IMR-90 (cell line): ENCODE measurements around the gene KCTD5. TPM values are rescaled to one million over a fixed set of nuclear protein-coding genes. Genes with fewer than 3 reads are reported as not detected.
"Not testable (repeated sequence)": the region's sequence is repeated elsewhere in the genome, so short reads cannot be mapped to it uniquely, and the experiment has no call there.

ENCODE experiments used
- ATAC-seq: fragments of 200-7000 bp; cut with Tn5 transposase; 2 replicates; pipeline ENCODE4 v1.9.1; 2020; ENCODE audit warnings: low read depth, mild to moderate bottlenecking, moderate library complexity
- BruUV-seq: library from RNA; stranded (reverse); fragments of 400-500 nt; replicated peaks from 2 replicates; lab custom pipeline; 2021; lab: Mats Ljungman, UMichigan
- CTCF ChIA-PET: fragments of 300-600 bp; formaldehyde crosslinking; extraction: SDS; loops from one replicate; lab custom pipeline; 2021; ENCODE audit warnings: antibody characterized with exemption; lab: Yijun Ruan, JAX
- POLR2A ChIA-PET: fragments of 300-600 bp; sonication (Branson Sonifier 250); formaldehyde crosslinking; loops from one replicate; lab custom pipeline; 2022; ENCODE audit warnings: antibody characterized with exemption; ENCODE audit not compliant: unreplicated experiment; lab: Charles Lee
- DNase-seq: peaks from one replicate; pipeline ENCODE4 v3.0.0; 2013
- H2AFZ ChIP-seq: replicated peaks from 2 replicates; pipeline ENCODE3; 2013; ENCODE audit warnings: low read length, mild to moderate bottlenecking; ENCODE audit not compliant: poor library complexity
- H2AK5ac ChIP-seq: 2 replicates; pipeline ENCODE4 v1.6.1; 2013; ENCODE audit warnings: low read depth, low read length, inconsistent platforms
- H2AK9ac ChIP-seq: replicated peaks from 2 replicates; pipeline ENCODE3; 2013; ENCODE audit warnings: mild to moderate bottlenecking, low read depth, low read length, moderate library complexity; ENCODE audit not compliant: poor library complexity
- H2BK120ac ChIP-seq: 2 replicates; pipeline ENCODE4 v1.6.1; 2013; ENCODE audit warnings: low read depth, low read length, inconsistent platforms
- H2BK15ac ChIP-seq: 3 replicates; pipeline ENCODE4 v1.6.1; 2013; ENCODE audit warnings: low read depth, low read length, inconsistent platforms
- H2BK20ac ChIP-seq: 2 replicates; pipeline ENCODE4 v1.6.1; 2013; ENCODE audit warnings: low read depth, mild to moderate bottlenecking, inconsistent platforms, low read length, moderate library complexity
- H2BK5ac ChIP-seq: 2 replicates; pipeline ENCODE4 v1.6.1; 2013; ENCODE audit warnings: mild to moderate bottlenecking, low read depth, low read length, inconsistent platforms; ENCODE audit not compliant: poor library complexity, severe bottlenecking
- H3K14ac ChIP-seq: replicated peaks from 2 replicates; pipeline ENCODE4 v1.6.1; 2013; ENCODE audit warnings: low read depth, low read length, inconsistent platforms
- H3K18ac ChIP-seq: 2 replicates; pipeline ENCODE4 v1.6.1; 2013; ENCODE audit warnings: low read depth, low read length, control low read depth
- H3K23ac ChIP-seq: 2 replicates; pipeline ENCODE4 v1.6.1; 2013; ENCODE audit warnings: low read depth, low read length, inconsistent platforms
- H3K27ac ChIP-seq: 2 replicates; pipeline ENCODE4 v1.5.1; 2013; ENCODE audit warnings: mild to moderate bottlenecking, control low read depth, low read length; ENCODE audit not compliant: insufficient read depth
- H3K27me3 ChIP-seq: 2 replicates; pipeline ENCODE4 v1.6.1; 2013; ENCODE audit warnings: low read length; ENCODE audit not compliant: control insufficient read depth, insufficient read depth
- H3K36me3 ChIP-seq: 2 replicates; pipeline ENCODE4 v1.6.1; 2013; ENCODE audit warnings: low read length, mixed read lengths; ENCODE audit not compliant: control insufficient read depth, insufficient read depth
- H3K4ac ChIP-seq: 2 replicates; pipeline ENCODE4 v1.6.1; 2013; ENCODE audit warnings: low read depth, low read length, inconsistent platforms
- H3K4me1 ChIP-seq: 2 replicates; pipeline ENCODE4 v1.6.1; 2013; ENCODE audit warnings: low read length, mixed read lengths; ENCODE audit not compliant: control insufficient read depth, insufficient read depth
- H3K4me2 ChIP-seq: 2 replicates; pipeline ENCODE4 v1.6.1; 2013; ENCODE audit warnings: low read depth, mild to moderate bottlenecking, control low read depth, low read length, moderate library complexity
- H3K4me3 ChIP-seq: 2 replicates; pipeline ENCODE4 v1.5.1; 2013; ENCODE audit warnings: low read depth, mild to moderate bottlenecking, control low read depth, low read length, moderate library complexity; ENCODE audit not compliant: insufficient read depth
- H3K56ac ChIP-seq: 2 replicates; pipeline ENCODE4 v1.6.1; 2013; ENCODE audit warnings: low read length, inconsistent platforms; ENCODE audit not compliant: insufficient read depth; ENCODE audit errors: extremely low read depth
- H3K79me1 ChIP-seq, 2 experiments: 2 replicates each; pipeline ENCODE4 v1.6.1; 2013; ENCODE audit warnings: low read length in 2 of 2, inconsistent platforms in 1 of 2, low read depth in 1 of 2
- H3K9ac ChIP-seq: 2 replicates; pipeline ENCODE4 v1.6.1; 2013; ENCODE audit warnings: low read depth, low read length, control low read depth
- H3K9me1 ChIP-seq: 2 replicates; pipeline ENCODE4 v1.6.1; 2013; ENCODE audit warnings: low read length, inconsistent platforms; ENCODE audit not compliant: insufficient read depth
- H3K9me3 ChIP-seq: 2 replicates; pipeline ENCODE4 v1.6.1; 2013; ENCODE audit warnings: low read length; ENCODE audit not compliant: control insufficient read depth, insufficient read depth
- H4K20me1 ChIP-seq: 2 replicates; pipeline ENCODE4 v1.6.1; 2013; ENCODE audit warnings: low read length, inconsistent platforms; ENCODE audit not compliant: insufficient read depth
- H4K5ac ChIP-seq: 2 replicates; pipeline ENCODE4 v1.6.1; 2013; ENCODE audit warnings: mild to moderate bottlenecking, low read depth, low read length, control low read depth
- H4K8ac ChIP-seq, 2 experiments: 2 replicates each; pipeline ENCODE4 v1.6.1; 2013; ENCODE audit warnings: low read depth in 2 of 2, low read length in 2 of 2, control low read depth in 1 of 2, inconsistent platforms in 1 of 2
- H4K91ac ChIP-seq: 2 replicates; pipeline ENCODE4 v1.6.1; 2013; ENCODE audit warnings: low read depth, low read length, inconsistent platforms; ENCODE audit not compliant: insufficient read depth
- WGBS, 2 experiments: methylation state at CpG; one replicate each; pipeline versions ENCODE4 v1.1.5 to v1.1.7; 2013; ENCODE audit warnings: missing lambda C conversion rate in 2 of 2; ENCODE audit not compliant: insufficient read length in 1 of 2; ENCODE audit errors: extremely low coverage in 2 of 2; 5-methylcytosine and 5-hydroxymethylcytosine counted together
- dilution Hi-C: fragments of 300-500 bp; cut with HindIII; formaldehyde crosslinking; loops from one replicate; pipeline ENCODE4 v1.14.3; 2018; ENCODE audit warnings: low sequenced_read_pairs; ENCODE audit not compliant: unreplicated experiment
- in situ Hi-C: fragments of 300-500 bp; cut with MboI; formaldehyde crosslinking; loops from 3 replicates; pipeline ENCODE4 v1.14.3; 2019; ENCODE audit warnings: low sequenced_read_pairs, inconsistent platforms, mixed read lengths
- intact Hi-C: fragments of 100-400 bp; cut with micrococcal nuclease; formaldehyde crosslinking; loops from 2 replicates; pipeline ENCODE4 v1.10.0; 2022
- polyA plus RNA-seq, 3 experiments: library from polyadenylated mRNA; depleted of rRNA; stranded (reverse); fragments of >200 nt; gene quantifications; 2 replicates each; pipeline ENCODE4 v1.2.3, GENCODE V29; 2012; ENCODE audit warnings: low replicate concordance in 1 of 3
- total RNA-seq: library from RNA; depleted of rRNA; stranded (reverse); fragments of >200 nt; gene quantifications from 2 replicates; pipeline ENCODE4 v1.2.3, GENCODE V29; 2012

Gene KCTD5
- total and polyA plus RNA-seq, 2 of the 4 experiments (the other 2 are of a cell fraction): 17.2 to 56.2 TPM

GRCh38 chr16:2651268-2651871, 31.0 kb upstream of the KCTD5 start:
- H2AK9ac ChIP-seq, BruUV-seq, H3K27me3 ChIP-seq, H3K18ac ChIP-seq, H4K91ac ChIP-seq, ATAC-seq, intact Hi-C loops, DNase-seq, H3K9me3 ChIP-seq, POLR2A ChIA-PET, H2BK20ac ChIP-seq, H3K9me1 ChIP-seq, H3K79me1 ChIP-seq, H3K4me1 ChIP-seq, H3K23ac ChIP-seq, H2AK5ac ChIP-seq, H3K9ac ChIP-seq, in situ Hi-C loops, H2BK15ac ChIP-seq, H3K4ac ChIP-seq, dilution Hi-C loops, H3K36me3 ChIP-seq, H3K14ac ChIP-seq, H4K8ac ChIP-seq, H2BK120ac ChIP-seq, H2AFZ ChIP-seq, H3K4me3 ChIP-seq, H3K56ac ChIP-seq, H4K20me1 ChIP-seq, H4K5ac ChIP-seq, CTCF ChIA-PET, H2BK5ac ChIP-seq, H3K4me2 ChIP-seq, H3K27ac ChIP-seq: not testable (repeated sequence)
- no CpG with 5 or more reads among the region's 14 CpGs for WGBS, 2 experiments

DNA sequence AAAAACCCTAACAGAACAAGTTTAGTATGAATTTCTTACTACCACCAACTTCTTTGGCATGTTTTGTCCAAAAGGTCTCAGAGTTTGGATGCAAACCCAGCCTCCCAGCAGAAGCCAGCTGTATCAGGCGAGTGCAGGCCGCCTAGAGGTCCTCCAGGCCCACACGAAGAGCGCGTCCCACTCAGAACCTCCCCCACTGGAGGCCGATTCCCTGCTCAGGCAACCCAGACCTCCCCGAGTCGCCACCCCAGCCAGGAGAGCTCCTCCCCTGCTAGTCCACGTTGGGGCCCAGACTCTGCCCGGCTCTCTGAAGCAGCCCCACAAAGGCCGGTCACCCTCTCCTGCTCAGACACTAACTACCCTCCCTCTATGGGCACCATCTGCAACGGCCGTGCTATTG, 28.4 kb upstream of the KCTD5 start:
- H3K4me2 ChIP-seq, H4K91ac ChIP-seq, H2BK15ac ChIP-seq, H4K5ac ChIP-seq, POLR2A ChIA-PET, CTCF ChIA-PET, H3K36me3 ChIP-seq, H3K14ac ChIP-seq, H3K4me3 ChIP-seq, H2AK9ac ChIP-seq, in situ Hi-C loops, H3K4me1 ChIP-seq, H3K27ac ChIP-seq, dilution Hi-C loops, H3K23ac ChIP-seq, intact Hi-C loops, H2BK5ac ChIP-seq, H3K27me3 ChIP-seq, H2BK120ac ChIP-seq, H3K9me1 ChIP-seq, ATAC-seq, BruUV-seq, H2AFZ ChIP-seq, H2AK5ac ChIP-seq, DNase-seq, H3K9ac ChIP-seq, H3K79me1 ChIP-seq, H3K56ac ChIP-seq, H3K4ac ChIP-seq, H3K9me3 ChIP-seq, H4K20me1 ChIP-seq, H3K18ac ChIP-seq, H2BK20ac ChIP-seq, H4K8ac ChIP-seq: not testable (repeated sequence)
- WGBS, 2 experiments: no CpG with 5 or more reads among the region's 13 CpGs
